Fibroblast of skin of back (primary cell): ENCODE data around the gene PTPRJ. TPM values are rescaled to one million over a fixed set of nuclear protein-coding genes. Genes with fewer than 3 reads are reported as not detected.
"Not testable (repeated sequence)": the region's sequence is repeated elsewhere in the genome, so short reads cannot be mapped to it uniquely, and the experiment has no call there.

Source experiments
- DNase-seq: peaks from one replicate; pipeline ENCODE4 v3.0.0-alpha.2; 2013
- polyA plus RNA-seq, 2 experiments: library from polyadenylated mRNA; unstranded; fragments of 120-200 nt; gene quantifications; one replicate each; pipeline ENCODE4 v1.2.1, GENCODE V29; 2013; ENCODE audit not compliant: insufficient read length in 2 of 2

PTPRJ gene
- polyA plus RNA-seq (2013, experiment 1 of 2; ENCODE audit: insufficient read length) = 17.3 TPM
- polyA plus RNA-seq (2013, experiment 2 of 2; ENCODE audit: insufficient read length) = 16.0 TPM

GRCh38 chr11:47980088-47980906 is at the start of gene PTPRJ:
Gene PTPRJ (plus strand): TSS chr11:47980559. CDS start chr11:47980913, 354 bp downstream.
- peak; percentile 76 for DNase-seq

DNA sequence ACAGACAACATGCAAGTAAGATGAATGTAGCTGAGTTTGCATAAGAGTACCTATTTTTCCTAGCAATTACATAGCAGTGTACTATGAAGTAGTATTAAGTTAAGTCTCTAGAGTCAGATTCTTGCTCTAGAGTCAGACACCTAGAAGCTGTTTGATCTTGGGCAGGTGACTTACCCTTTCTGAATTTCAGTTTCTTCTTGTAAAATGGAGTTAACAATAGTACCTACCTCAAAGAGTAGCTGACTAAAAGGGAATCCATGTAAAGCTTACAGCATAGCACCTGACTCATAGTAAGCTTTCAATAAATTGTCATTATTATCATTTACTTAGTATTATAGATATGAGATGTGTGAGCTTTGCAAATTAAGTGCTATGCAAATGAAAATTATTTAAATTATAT is 47.8 kb upstream of the PTPRJ start:
- DNase-seq = no peak

GRCh38 chr11:47933797-47934196 is 46.6 kb upstream of the PTPRJ start:
- DNase-seq = not testable (repeated sequence)

DNA sequence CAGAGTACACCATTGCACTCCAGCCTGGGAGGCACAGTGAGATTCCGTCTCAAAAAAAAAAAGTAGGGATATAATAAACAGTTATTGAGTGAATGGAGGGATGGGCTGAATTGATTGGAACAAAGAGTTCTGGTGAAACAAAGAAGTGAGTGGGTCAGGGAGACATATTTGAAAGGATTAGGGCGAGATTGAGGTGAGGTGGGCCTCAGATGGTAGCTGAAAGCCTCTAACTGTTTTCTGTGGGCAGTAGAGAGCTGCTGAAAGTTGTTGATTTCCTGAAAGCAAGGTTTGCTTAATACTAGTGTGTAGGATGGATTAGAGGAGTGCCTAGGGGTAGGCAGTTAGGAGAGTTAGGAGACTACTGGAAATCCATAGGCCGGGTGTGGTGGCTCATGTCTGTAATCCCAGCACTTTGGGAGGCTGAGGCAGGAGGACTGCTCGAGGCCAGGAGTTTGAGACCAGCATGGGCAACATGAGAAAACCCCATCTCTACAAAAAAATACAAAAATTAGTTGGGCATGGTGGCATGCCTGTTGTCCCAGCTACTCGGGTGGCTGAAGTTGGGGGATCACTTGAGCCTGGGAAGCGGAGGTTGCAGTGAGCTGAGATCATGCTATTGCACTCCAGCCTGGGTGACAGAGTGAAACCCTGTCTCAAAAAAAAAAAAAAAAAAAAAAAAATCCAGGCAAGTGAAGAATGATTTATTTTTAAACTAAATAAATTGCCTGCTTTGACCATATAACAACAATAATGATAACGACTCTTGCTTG is 41.4 kb upstream of the PTPRJ start:
- no peak for DNase-seq

DNA sequence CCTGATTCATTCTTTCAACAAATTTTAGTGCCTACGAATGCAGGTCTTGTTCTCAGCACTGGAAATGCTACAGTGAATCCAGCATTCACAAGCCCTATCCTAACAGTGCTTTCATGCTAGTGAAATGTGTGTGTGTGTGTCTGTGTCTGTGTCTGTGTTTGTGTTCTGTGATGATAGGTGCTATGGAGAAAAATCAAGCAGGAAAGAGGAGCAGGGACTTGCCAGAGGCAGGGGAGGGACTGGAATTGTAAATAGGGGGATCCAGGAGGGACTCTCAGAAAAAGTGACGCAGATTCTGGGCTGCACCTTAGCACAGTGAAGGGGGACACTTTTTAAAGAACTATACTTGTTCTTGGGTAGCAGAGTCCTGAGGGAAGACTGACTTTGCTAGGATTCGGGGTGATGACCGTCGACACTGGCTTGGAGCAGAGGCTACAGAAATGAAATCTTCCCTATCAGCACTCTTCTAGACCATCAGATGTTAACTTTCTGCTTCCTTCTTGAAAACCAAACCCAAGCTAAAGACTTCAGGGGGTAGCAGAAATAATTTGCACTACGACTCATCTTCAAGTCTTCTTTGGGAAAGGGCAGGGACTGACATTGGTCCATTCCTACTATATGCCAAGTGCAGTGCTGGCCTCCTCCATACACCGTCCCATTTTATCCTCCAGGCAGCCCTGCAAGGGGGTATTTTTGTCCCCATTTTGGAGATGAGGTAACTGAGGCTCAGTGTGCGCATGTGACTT is 39.3 kb upstream of the PTPRJ start:
- DNase-seq = peak; percentile 51

DNA sequence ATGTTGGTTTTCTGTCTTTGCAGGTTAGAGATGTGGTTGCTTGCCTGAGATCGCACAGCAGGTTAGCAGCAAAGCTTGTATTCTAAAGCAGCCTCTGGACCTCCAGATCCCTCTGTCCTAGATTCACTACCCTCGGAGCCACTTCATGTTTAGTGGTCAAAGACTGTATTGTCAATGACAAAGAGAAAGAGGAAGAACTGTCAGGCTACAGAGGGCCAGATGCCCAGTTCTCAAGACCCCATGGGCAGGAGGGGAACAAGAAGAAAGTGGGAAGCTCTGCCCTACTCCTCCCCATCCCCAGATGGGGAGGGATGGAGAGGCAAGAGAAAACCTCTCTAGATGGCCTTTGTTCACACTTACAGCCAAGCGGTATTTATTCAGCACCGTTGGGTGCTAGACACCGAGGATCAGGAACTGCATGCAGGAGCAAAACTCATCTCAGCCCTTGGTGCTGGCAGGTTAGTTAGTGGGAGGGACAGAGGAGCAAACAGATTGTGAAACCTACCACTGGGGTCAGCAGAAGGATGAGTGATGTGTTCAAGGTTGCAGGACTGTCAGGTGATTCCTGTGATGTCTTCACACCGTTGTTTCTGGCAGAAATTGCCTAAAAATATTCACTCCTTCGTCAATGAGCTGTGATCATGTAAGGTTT is 38.3 kb upstream of the PTPRJ start:
- DNase-seq = no peak

- peak; percentile 58 for DNase-seq
These were observed 36.4 kb upstream of the PTPRJ start for GRCh38 chr11:47943721-47944586.

DNA sequence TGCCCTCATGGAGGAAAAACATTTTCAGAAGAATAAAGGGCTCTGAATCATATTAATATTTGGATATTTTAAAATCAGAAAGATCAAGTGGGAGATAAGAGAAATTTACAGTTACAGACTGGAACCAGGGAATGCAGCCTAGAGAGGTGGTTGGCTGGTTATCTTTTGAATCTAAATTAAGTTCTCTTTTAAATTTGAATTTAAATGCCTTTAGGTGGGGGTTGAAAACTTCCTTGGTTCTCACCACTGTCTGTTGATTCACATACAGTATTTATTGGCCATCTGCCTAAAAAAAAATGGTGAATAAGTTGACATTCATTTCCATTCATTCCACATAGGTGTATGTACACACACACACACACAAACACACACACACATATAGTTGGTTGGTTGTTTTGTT is 35.7 kb upstream of the PTPRJ start:
- peak; percentile 58 for DNase-seq

DNA sequence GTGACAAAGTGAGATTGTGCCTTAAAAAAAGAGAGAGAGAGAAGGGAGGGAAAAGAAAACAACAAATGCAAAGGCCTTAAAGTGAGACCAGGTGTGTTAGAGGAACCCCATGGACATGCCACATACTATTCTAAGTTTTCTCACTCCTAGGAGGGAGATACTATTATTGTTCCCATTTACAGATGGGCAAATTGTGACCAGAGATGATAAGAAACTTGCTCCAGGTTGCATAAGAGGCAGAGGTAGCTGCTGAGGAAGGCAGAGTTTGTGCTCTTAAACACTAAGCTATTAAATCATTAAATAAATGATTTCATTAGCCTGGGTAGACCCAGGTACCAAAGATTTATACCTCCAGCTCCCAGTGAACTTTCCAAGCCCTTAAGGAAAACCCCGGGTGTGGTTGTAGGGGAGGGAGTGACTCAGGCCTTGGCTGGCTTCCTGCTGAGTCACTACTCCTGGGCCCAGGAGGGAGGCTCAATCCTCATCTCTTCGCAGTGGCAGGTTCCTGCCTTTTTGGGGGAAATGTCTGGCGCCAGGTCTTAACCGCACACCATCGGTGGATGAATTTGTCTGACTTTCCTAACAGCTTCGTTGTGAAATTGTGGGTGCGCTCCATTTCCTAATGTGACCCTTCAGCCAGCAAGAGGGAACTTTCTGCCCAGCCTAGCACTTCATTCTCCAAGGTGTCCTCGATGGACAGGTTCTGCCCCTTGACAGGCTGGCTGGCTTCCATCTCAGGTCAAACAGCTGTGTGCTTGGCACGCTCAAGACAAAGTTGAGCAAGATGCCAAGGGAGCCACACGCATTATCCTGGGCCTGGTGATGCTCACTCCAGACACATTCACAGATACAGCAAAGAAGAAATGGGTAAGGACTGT is 33.4 kb upstream of the PTPRJ start:
- DNase-seq = peak; percentile 93

- peak; percentile 51 for DNase-seq
These were observed 32.2 kb upstream of the PTPRJ start for GRCh38 chr11:47948137-47948536.

GRCh38 chr11:47949001-47949675 is 31.2 kb upstream of the PTPRJ start:
- not testable (repeated sequence) for DNase-seq

DNA sequence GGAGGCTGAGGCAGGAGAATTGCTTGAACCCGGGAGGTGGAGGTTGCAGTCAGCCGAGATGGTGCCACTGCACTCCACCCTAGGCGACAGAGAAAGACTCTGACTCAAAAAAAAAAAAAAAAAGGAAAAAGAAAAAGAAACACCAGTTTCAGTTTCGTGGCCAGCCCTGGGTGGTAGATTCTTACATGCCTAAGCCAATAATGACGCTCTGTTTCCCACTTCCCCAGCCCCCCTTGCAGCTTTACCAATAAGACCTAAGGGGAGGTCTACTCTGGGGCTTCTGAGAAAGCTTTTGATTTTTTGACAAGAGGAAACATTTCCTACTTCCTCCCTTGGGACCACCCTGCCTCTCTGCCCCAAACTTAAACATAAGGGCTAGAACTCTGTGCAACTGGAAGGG is 30.0 kb upstream of the PTPRJ start:
- peak; percentile 80 for DNase-seq

- not testable (repeated sequence) for DNase-seq
These were observed 28.9 kb upstream of the PTPRJ start for GRCh38 chr11:47951504-47951903.

GRCh38 chr11:47955061-47955755 is 25.2 kb upstream of the PTPRJ start:
- DNase-seq = no peak

DNA sequence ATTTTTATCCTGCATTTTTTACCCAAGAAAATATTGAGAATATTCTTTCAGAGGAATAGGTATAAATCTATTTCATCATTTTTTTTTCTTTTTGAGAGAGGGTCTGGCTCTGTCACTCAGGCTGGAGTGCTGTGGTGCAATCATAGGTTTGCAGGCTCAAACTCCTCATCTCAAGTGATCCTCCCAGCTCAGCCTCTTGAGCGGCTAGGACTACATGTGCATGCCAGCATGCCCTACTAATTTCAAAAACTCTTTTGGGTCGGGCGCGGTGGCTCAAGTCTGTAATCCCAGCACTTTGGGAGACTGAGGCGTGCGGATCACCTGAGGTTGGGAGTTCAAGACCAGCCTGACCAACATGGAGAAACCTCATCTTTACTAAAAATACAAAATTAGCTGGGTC is 20.3 kb upstream of the PTPRJ start:
- DNase-seq = no peak

GRCh38 chr11:47961383-47961782 is 19.0 kb upstream of the PTPRJ start:
- DNase-seq = no peak

DNA sequence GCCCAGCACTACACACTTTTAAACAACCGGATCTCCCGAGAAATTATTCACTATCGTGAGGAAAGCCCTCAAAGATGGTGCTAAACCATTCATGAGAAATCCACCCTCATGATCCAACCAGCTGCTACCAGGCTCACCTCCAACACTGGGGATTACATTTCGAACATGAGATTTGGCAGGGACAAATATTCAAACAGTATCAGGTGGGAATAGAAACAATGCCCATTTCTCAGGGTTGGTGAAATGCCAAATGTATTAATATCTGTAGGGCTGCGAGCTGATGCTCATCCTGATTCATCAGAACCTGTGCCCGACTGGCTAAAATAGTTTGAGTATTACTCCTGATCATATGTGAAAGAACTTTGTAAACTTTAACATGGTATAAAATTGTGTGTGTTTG is 15.8 kb upstream of the PTPRJ start:
- no peak for DNase-seq

DNA sequence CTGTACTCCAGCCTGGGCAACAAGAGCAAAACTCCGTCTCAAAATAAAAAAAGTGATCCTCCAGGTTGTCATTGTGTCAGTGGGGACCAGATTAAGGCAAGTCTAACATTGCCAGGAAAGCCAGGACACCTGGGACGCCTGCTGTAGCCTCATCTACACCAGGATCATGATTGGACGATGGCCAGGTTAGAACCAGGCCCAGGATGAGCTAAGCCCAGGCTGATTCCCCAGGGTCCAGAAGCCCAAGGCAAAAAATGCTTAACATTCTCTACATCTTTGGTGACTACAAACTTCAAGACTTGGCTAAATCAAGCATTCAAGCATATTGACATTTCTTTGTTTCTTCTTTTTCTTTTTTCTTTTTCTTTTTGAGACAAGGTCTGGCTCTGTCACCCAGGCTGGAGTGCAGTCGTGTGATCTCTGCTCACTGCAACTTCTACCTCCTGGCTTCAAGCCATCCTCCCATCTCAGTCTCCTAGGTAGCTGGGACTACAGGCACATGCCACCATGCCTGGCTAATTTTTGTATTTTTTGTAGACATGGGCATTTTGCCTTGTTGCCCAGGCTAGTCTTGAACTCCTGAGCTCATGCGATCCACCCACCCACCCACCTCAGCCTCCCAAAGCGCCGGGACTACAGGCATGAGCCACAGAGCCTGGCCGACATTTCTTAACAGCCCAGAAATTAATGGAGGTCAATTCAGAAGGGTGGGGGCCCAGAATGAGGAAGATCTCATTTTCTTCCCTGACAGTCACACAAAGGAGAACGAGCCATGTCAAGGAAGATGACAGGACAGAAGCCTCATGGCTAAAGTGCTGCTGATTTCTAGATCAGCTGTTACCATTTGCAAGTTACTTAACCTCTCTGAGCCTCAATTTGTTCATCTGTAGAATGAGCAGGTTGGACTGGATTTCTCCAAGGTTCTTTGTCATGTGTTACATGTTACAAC is 12.5 kb upstream of the PTPRJ start:
- DNase-seq = peak; percentile 93
